Measurements from ENCODE around the gene DNAJC5G.
"Not testable (repeated sequence)": the region's sequence is repeated elsewhere in the genome, so short reads cannot be mapped to it uniquely, and the experiment has no call there.

Gene DNAJC5G

GRCh38 chr2:27250652-27251379 lies 24.4 kb upstream of the DNAJC5G start:
- DNase-seq (ENCODE audit: extremely low spot score, insufficient read length, low read depth) (no peak), FAIRE-seq (no peak)

- no peak for DNase-seq (ENCODE audit: extremely low spot score, insufficient read length, low read depth)
- FAIRE-seq: no peak
Observed at GRCh38 chr2:27251766-27252165, 23.5 kb upstream of the DNAJC5G start.

- DNase-seq (ENCODE audit: extremely low spot score, insufficient read length, low read depth) (no peak), FAIRE-seq (no peak)
Observed at GRCh38 chr2:27255187-27255586, 20.0 kb upstream of the DNAJC5G start.

GRCh38 chr2:27255660-27256059 lies 19.6 kb upstream of the DNAJC5G start:
- DNase-seq (ENCODE audit: extremely low spot score, insufficient read length, low read depth) (no peak), FAIRE-seq (no peak)

- FAIRE-seq (no peak), DNase-seq (ENCODE audit: extremely low spot score, insufficient read length, low read depth) (no peak)
Observed at GRCh38 chr2:27256855-27257454, 18.3 kb upstream of the DNAJC5G start.

GRCh38 chr2:27258051-27258450 lies 17.2 kb upstream of the DNAJC5G start:
- FAIRE-seq: no peak

GRCh38 chr2:27261241-27261925 lies 13.8 kb upstream of the DNAJC5G start:
- FAIRE-seq (no peak), DNase-seq (ENCODE audit: extremely low spot score, insufficient read length, low read depth) (no peak)

More at GRCh38 chr2:27258051-27258450, 17.2 kb upstream of the DNAJC5G start:
- DNase-seq (ENCODE audit: extremely low spot score, insufficient read length, low read depth): no peak

- no peak for DNase-seq (ENCODE audit: extremely low spot score, insufficient read length, low read depth)
- no peak for FAIRE-seq
Observed at GRCh38 chr2:27261926-27262298, 13.3 kb upstream of the DNAJC5G start.

- DNase-seq (ENCODE audit: extremely low spot score, insufficient read length, low read depth) (peak; percentile 77), FAIRE-seq (no peak)
Observed at GRCh38 chr2:27262379-27263286, 12.6 kb upstream of the DNAJC5G start, which contains the start of gene SLC30A3. SLC30A3 (minus strand) TSS chr2:27263047; CDS start chr2:27262906, 141 bp downstream.

GRCh38 chr2:27263287-27264252 lies 11.7 kb upstream of the DNAJC5G start:
- DNase-seq (ENCODE audit: extremely low spot score, insufficient read length, low read depth) (no peak), FAIRE-seq (no peak)

GRCh38 chr2:27264253-27264752 lies 10.9 kb upstream of the DNAJC5G start:
- DNase-seq (ENCODE audit: extremely low spot score, insufficient read length, low read depth) (no peak), FAIRE-seq (no peak)

GRCh38 chr2:27264753-27265535 lies 10.3 kb upstream of the DNAJC5G start:
- FAIRE-seq (peak; percentile 61), DNase-seq (ENCODE audit: extremely low spot score, insufficient read length, low read depth) (peak; percentile 53)

- FAIRE-seq: no peak
- DNase-seq (ENCODE audit: extremely low spot score, insufficient read length, low read depth): no peak
Observed at GRCh38 chr2:27265536-27265870, 9.7 kb upstream of the DNAJC5G start.

GRCh38 chr2:27268296-27268695 lies 6.9 kb upstream of the DNAJC5G start:
- not testable (repeated sequence) for FAIRE-seq; DNase-seq (ENCODE audit: extremely low spot score, insufficient read length, low read depth)

- DNase-seq (ENCODE audit: extremely low spot score, insufficient read length, low read depth): no peak
Observed at GRCh38 chr2:27270131-27270530, 5.1 kb upstream of the DNAJC5G start.

GRCh38 chr2:27270670-27271069 lies 4.6 kb upstream of the DNAJC5G start:
- no peak for DNase-seq (ENCODE audit: extremely low spot score, insufficient read length, low read depth)
- no peak for FAIRE-seq

More at GRCh38 chr2:27270131-27270530, 5.1 kb upstream of the DNAJC5G start:
- no peak for FAIRE-seq

GRCh38 chr2:27271631-27272340 lies 3.4 kb upstream of the DNAJC5G start:
- DNase-seq (ENCODE audit: extremely low spot score, insufficient read length, low read depth) (no peak), FAIRE-seq (no peak)
